Nephron (organoid): ENCODE measurements around the gene MRPS25.

ENCODE experiments used
- H3K27ac Mint-ChIP-seq, 3 experiments: 2 replicates each; pipeline ENCODE4 v1.8.0; 2020; ENCODE audit warnings: mixed read lengths in 3 of 3, mild to moderate bottlenecking in 2 of 3, moderate library complexity in 1 of 3
- H3K27me3 Mint-ChIP-seq: 2 replicates; pipeline ENCODE4 v1.8.0; 2021; ENCODE audit warnings: low read depth, mild to moderate bottlenecking, moderate library complexity, mixed read lengths
- H3K36me3 Mint-ChIP-seq: 2 replicates; pipeline ENCODE4 v1.8.0; 2020; ENCODE audit warnings: low read depth, mixed read lengths
- H3K4me1 Mint-ChIP-seq: 2 replicates; pipeline ENCODE4 v1.8.0; 2020; ENCODE audit warnings: mixed read lengths
- H3K4me3 Mint-ChIP-seq, 3 experiments: 2 replicates each; pipeline ENCODE4 v1.8.0; 2020; ENCODE audit warnings: mild to moderate bottlenecking in 3 of 3, mixed read lengths in 3 of 3, moderate library complexity in 2 of 3
- H3K9me3 Mint-ChIP-seq: 2 replicates; pipeline ENCODE4 v1.8.0; 2020; ENCODE audit warnings: mixed read lengths
- TF ChIP-seq, protein P1 (sequence below), 3 experiments: fragments of 200-600 bp; sonication (generic); IDR thresholded peaks; one replicate each; pipeline ENCODE4 v1.5.0; 2021; ENCODE audit warnings: antibody characterized with exemption in 3 of 3; ENCODE audit not compliant: unreplicated experiment in 3 of 3

The MRPS25 gene

DNA sequence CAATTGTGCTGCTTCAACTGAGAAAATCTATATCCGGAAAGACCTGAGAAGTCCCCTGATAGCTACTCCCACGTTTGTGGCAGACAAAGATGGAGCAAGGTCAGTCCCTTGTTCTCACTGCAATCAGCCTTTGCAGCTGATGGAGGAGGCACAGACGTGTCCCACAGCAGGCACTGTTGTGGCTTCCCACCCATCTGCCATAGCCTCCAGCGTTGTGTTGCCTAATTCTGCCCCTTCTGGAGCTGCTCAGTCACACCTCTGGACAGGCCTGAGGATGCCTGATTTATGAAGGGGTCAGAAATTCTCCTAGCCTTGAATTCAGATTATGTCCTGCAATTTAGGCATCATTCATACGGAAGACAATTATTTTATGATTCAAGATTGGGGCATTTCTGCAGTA, 41.9 kb downstream of the MRPS25 start:
- H3K4me3 Mint-ChIP-seq = no peak overlapping the region
- H3K4me1 Mint-ChIP-seq = no peaks in the 10 kb centered on the region
- no peak overlapping the region for H3K27ac Mint-ChIP-seq
- H3K36me3 Mint-ChIP-seq = peaks cover 75% of the 10 kb centered on the region
- TF ChIP-seq, protein P1, sequence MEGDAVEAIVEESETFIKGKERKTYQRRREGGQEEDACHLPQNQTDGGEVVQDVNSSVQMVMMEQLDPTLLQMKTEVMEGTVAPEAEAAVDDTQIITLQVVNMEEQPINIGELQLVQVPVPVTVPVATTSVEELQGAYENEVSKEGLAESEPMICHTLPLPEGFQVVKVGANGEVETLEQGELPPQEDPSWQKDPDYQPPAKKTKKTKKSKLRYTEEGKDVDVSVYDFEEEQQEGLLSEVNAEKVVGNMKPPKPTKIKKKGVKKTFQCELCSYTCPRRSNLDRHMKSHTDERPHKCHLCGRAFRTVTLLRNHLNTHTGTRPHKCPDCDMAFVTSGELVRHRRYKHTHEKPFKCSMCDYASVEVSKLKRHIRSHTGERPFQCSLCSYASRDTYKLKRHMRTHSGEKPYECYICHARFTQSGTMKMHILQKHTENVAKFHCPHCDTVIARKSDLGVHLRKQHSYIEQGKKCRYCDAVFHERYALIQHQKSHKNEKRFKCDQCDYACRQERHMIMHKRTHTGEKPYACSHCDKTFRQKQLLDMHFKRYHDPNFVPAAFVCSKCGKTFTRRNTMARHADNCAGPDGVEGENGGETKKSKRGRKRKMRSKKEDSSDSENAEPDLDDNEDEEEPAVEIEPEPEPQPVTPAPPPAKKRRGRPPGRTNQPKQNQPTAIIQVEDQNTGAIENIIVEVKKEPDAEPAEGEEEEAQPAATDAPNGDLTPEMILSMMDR (IDR thresholded peaks at IDR 0.05; ENCODE audit: unreplicated experiment in 3 of 3) = no peak
- peaks cover 4% of the 10 kb centered on the region for H3K27me3 Mint-ChIP-seq
- no peaks in the 10 kb centered on the region for H3K9me3 Mint-ChIP-seq

DNA sequence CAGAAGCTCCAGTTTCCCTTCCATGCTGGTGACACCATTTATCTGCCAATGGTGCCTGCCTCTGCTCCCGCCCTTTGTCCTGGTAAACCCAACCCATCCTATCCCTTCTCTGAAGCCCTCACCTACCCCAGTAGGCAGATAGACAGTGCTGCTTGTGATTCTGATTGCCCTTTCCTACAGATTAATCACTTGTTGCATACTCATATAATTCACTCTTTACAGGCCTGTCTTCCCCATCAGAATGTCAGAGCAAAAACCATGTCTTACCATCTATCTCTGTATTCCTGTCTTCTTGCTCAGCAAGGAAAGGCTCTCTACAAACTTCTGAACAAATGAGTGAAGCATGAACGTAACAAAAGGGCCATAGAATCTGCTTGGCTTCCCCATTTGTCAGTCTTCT, 47.9 kb downstream of the MRPS25 start:
- H3K9me3 Mint-ChIP-seq = no peaks in the 10 kb centered on the region
- H3K4me3 Mint-ChIP-seq = no peak overlapping the region
- peaks cover 6% of the 10 kb centered on the region for H3K4me1 Mint-ChIP-seq
- H3K27ac Mint-ChIP-seq = no peak overlapping the region
- H3K27me3 Mint-ChIP-seq = peaks cover 4% of the 10 kb centered on the region
- TF ChIP-seq, protein P1 (IDR thresholded peaks at IDR 0.05; ENCODE audit: unreplicated experiment in 3 of 3) = no peak
- peaks cover 79% of the 10 kb centered on the region for H3K36me3 Mint-ChIP-seq

DNA sequence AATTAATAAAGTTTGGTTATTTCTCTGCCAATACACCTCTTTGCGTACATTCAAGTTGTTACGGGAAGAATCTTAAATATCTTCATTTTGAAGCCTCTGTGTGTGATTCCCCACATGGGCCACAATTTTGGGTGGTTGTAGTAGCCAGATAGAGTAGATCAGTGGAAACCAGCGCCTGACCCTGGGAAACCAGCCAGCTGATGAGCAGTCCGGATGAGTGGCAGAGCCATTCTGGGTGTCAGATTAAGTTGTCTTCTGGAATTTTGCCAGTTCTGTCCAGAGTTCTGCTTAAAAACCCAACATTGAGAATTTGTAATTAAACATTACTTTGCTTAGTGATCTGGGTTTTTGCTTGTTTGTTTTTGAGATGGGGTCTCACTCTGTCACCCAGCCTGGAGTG, 49.7 kb downstream of the MRPS25 start:
- H3K4me1 Mint-ChIP-seq = peaks cover 11% of the 10 kb centered on the region
- no peak overlapping the region for H3K4me3 Mint-ChIP-seq
- H3K27ac Mint-ChIP-seq = no peak overlapping the region
- no peaks in the 10 kb centered on the region for H3K9me3 Mint-ChIP-seq
- no peaks in the 10 kb centered on the region for H3K27me3 Mint-ChIP-seq
- peaks cover 75% of the 10 kb centered on the region for H3K36me3 Mint-ChIP-seq
- TF ChIP-seq, protein P1 (IDR thresholded peaks at IDR 0.05; ENCODE audit: unreplicated experiment in 3 of 3) = no peak

DNA sequence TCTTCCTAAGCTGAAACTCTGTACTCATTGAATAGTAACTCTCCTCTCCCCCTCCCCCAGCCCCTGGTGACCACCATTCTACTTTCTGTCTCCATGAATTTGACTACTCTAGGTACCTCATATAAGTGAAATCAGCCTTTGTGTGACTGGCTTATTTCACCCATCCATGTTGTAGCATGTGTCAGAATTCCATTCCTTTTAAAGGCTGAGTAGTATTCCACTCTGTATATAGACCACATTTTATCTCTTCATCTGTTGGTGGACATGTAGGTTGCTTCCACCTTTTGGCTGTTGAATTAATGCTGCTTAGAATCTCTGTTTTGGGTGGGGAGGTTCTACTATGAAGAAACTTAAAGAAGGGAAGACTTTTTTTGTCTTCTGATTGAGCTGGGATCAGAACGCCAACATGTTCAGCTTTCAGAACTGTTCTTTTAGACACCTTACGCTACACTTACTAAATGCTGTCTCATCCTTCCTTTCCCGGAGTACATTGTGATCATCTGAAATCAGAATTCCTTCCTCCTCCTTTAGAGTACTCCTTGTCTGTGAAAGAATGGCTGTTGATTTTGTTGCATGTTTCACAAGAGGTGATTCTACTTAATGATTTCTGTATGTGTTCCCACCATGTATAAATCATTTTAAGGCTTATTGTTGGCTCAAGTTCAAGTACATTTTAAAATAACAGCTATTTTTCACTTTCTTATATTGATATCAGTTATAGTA, 50.3 kb downstream of the MRPS25 start:
- H3K27ac Mint-ChIP-seq = no peak overlapping the region
- H3K4me1 Mint-ChIP-seq = peaks cover 11% of the 10 kb centered on the region
- peaks cover 80% of the 10 kb centered on the region for H3K36me3 Mint-ChIP-seq
- H3K9me3 Mint-ChIP-seq = no peaks in the 10 kb centered on the region
- no peaks in the 10 kb centered on the region for H3K27me3 Mint-ChIP-seq
- TF ChIP-seq, protein P1 (IDR thresholded peaks at IDR 0.05; ENCODE audit: unreplicated experiment in 3 of 3) = no peak
- no peak overlapping the region for H3K4me3 Mint-ChIP-seq

DNA sequence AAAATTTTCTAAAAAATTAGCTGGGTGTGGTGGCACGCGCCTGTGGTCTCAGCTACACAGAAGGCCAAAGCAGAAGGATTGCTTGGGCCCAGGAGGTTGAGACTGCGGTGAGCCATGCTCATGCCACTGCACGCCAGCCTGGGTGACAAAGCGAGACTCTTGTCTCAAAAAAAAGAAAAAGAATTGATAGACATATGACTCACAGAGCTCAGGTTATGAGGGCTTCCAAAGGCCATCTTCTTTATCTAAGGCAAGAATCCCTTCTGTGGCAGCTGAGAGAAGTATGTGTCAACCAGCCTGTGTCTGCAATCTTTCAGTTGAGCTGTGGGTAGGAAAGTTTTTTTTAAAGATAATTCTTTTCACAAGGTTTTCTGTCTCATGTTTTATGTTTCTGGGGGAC, 53.9 kb downstream of the MRPS25 start:
- TF ChIP-seq, protein P1 (IDR thresholded peaks at IDR 0.05; ENCODE audit: unreplicated experiment in 3 of 3) = no peak
- H3K36me3 Mint-ChIP-seq = peaks cover 75% of the 10 kb centered on the region

DNA sequence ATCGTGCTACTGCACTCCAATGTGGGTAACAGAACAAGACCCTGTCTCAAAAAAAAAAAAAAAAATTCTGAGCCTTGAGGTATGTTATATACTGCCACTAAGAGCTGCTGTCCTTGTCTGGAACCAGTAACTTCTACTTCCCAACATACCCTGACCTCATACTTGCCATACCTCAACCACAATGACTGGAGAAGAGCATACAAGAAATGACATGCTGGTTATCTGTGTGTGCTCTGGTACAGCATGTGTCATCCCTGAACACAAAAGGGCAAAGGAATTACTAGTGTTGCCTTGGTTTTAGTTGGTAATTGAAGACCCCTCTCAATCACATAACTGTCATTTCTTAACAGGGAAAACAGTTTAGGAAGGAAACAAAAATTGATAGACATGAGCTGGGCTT, 54.5 kb downstream of the MRPS25 start:
- Mint-ChIP-seq H3K9me3 (no peaks in the 10 kb centered on the region), H3K4me1 (peaks cover 18% of the 10 kb centered on the region), H3K27me3 (no peaks in the 10 kb centered on the region), H3K4me3 (no peak overlapping the region), H3K36me3 (peaks cover 74% of the 10 kb centered on the region), H3K27ac (no peak overlapping the region)
- TF ChIP-seq, protein P1 (IDR thresholded peaks at IDR 0.05; ENCODE audit: unreplicated experiment in 3 of 3) = no peak

More for the DNA sequence above, 53.9 kb downstream of the MRPS25 start:
- H3K4me3 Mint-ChIP-seq = no peak overlapping the region
- H3K27me3 Mint-ChIP-seq = no peaks in the 10 kb centered on the region
- H3K4me1 Mint-ChIP-seq = peaks cover 18% of the 10 kb centered on the region
- no peak overlapping the region for H3K27ac Mint-ChIP-seq
- H3K9me3 Mint-ChIP-seq = no peaks in the 10 kb centered on the region
